Measurements from ENCODE around the gene HEATR3. TPM values are rescaled to one million over a fixed set of nuclear protein-coding genes. Genes with fewer than 3 reads are reported as not detected.

The HEATR3 gene
- total RNA-seq, 1 donor from 2014 or later, result 16.1 TPM

- Mint-ChIP-seq H3K9me3 (no peaks in the 10 kb centered on the region), H3K4me1 (no peaks in the 10 kb centered on the region), H3K4me3 (no peak overlapping the region), H3K36me3 (ENCODE audit: low read depth) (peaks cover 66% of the 10 kb centered on the region), H3K27me3 (no peaks in the 10 kb centered on the region), H3K27ac (no peak overlapping the region)
- no peak for DNase-seq
- ChIA-PET POLR2A (no interaction called here), CTCF (no interaction called here)
- intact Hi-C loops (cut with micrococcal nuclease), result no loop called here
- no peak for TF ChIP-seq CTCF (IDR thresholded peaks at IDR 0.05)
- ATAC-seq (ENCODE audit: low read depth), result no peak
Observed at GRCh38 chr16:50103764-50104163, 38.0 kb downstream of the HEATR3 start.

DNA sequence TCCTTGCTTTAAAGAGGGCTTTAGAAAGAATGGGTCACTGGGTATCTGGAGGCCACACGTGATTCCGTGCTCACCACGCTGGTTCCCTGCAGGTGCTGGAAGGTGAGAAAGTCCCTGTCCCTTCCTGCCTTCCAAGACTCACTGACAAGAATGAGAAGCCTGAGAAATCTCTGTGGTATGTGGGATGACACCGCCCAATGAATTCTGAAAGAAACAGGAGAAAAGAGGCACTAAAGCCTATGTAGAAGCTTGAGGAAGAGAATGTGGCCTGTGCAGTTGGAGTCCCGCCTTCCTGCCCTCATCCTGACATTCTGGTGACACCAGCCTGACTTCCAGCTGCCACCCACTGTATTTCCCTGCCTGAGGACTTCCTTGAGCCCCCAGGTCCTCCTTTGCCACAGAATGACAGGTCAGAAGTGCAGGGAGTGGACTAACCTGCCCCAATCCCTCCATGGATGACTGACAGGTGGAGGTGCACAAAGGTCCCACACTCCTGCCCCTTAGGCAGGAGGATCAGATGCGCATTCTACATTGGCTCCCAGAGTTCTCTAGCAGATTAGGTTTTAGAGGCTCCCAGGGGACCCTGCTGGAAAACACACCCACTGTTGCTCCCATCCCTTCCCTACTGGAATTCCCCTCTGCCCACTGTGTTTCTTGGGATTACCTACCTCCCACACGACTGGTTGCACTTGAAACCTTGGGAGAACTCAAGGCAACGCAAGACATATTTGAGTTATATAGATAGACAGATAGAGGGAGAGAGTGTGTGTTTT, 48.8 kb downstream of the HEATR3 start:
- DNase-seq, result no peak
- H3K36me3 Mint-ChIP-seq (ENCODE audit: low read depth), result no peaks in the 10 kb centered on the region
- CTCF ChIA-PET, result no interaction called here
- intact Hi-C loops (cut with micrococcal nuclease), result no loop called here
- POLR2A ChIA-PET, result no interaction called here
- no peaks in the 10 kb centered on the region for H3K9me3 Mint-ChIP-seq
- ATAC-seq (ENCODE audit: low read depth), result no peak
- H3K4me1 Mint-ChIP-seq, result no peaks in the 10 kb centered on the region
- no peak overlapping the region for H3K4me3 Mint-ChIP-seq
- TF ChIP-seq CTCF (IDR thresholded peaks at IDR 0.05), result no peak
- H3K27ac Mint-ChIP-seq, result no peak overlapping the region
- no peaks in the 10 kb centered on the region for H3K27me3 Mint-ChIP-seq

DNA sequence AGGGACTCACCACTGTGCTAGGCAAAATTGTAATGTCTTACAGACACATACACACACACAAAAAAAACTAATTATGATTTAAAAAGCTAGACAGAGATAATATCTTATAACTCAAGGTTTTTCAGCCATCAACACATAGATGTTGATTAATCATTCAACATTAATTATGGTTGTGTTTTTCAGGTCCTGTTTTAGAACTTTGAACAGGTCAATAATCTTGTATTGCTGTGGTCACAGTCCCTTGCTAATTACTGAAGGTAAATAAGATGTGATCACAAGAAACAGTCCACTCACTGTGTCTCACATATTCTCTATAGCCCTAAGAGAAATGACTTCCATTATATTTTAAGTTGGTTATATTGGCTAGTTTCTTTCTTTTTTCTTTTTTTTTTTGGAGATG, 54.9 kb downstream of the HEATR3 start:
- CTCF ChIA-PET, result no interaction called here
- TF ChIP-seq CTCF (IDR thresholded peaks at IDR 0.05), result no peak
- Mint-ChIP-seq H3K4me3 (no peak overlapping the region), H3K27ac (no peak overlapping the region), H3K36me3 (ENCODE audit: low read depth) (no peaks in the 10 kb centered on the region), H3K9me3 (peaks cover 3% of the 10 kb centered on the region), H3K4me1 (peaks cover 6% of the 10 kb centered on the region), H3K27me3 (peaks cover 2% of the 10 kb centered on the region)
- POLR2A ChIA-PET, result no interaction called here
- DNase-seq (no peak), ATAC-seq (ENCODE audit: low read depth) (no peak)
- intact Hi-C loops (cut with micrococcal nuclease), result no loop called here

DNA sequence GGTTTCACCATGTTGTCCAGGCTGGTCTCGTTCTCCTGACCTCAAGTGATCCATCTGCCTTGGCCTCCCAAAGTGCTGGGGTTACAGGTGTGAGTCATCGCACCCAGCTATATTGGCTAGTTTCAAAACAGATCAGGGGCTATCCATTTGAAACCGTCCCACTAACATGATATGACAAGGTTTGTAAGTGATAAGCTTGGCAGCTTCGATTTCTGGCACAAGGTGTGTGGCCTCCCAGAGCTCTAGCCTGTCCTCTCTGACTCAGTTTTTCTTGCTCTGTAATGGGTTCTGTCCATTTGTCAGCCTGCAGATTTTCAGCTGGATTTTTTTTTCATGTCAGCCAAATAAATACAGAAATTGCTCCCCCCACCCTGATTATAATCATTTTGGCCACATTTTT, 55.5 kb downstream of the HEATR3 start:
- H3K4me3 Mint-ChIP-seq, result no peak overlapping the region
- POLR2A ChIA-PET, result no interaction called here
- no peaks in the 10 kb centered on the region for H3K36me3 Mint-ChIP-seq (ENCODE audit: low read depth)
- H3K27me3 Mint-ChIP-seq, result peaks cover 2% of the 10 kb centered on the region
- DNase-seq (no peak), ATAC-seq (ENCODE audit: low read depth) (no peak)
- intact Hi-C loops (cut with micrococcal nuclease), result no loop called here
- H3K9me3 Mint-ChIP-seq, result peaks cover 3% of the 10 kb centered on the region
- no peak for TF ChIP-seq CTCF (IDR thresholded peaks at IDR 0.05)
- CTCF ChIA-PET, result no interaction called here
- no peak overlapping the region for H3K27ac Mint-ChIP-seq
- peaks cover 6% of the 10 kb centered on the region for H3K4me1 Mint-ChIP-seq

DNA sequence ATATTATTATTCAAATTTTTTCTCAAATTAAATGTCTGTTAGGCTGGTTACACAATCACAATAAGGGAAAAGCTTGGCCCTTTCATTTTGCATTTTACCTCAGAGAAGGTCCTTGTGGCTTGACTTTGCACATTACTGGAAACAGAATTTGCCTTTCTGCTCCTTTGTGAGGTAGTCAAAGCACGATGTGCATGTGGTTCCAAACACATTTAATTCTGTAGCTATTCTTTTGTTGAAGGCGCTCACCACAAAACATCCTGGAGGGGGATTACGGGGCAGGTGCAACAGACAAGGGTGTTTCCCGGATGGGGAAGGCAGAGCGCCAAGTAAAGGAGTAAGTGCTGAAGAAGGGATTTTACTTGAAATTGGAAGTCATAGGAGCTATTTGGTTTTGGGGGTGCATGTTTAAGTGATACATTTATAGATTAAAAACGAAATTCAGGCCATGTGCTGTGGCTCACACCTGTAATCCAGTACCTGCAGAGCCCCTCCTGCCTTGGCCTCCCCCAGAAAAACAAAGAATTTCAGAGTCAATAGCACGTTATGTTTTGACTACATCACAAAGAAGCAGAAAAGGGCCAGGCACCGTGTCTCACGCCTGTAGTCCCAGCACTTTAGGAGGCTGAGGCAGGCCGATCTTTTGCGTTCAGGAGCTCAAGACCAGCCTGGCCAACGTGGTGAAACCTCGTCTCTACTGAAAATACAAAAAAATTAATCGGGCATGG, 56.1 kb downstream of the HEATR3 start:
- no peak for ATAC-seq (ENCODE audit: low read depth)
- intact Hi-C loops (cut with micrococcal nuclease), result no loop called here
- POLR2A ChIA-PET, result no interaction called here
- no peak for TF ChIP-seq CTCF (IDR thresholded peaks at IDR 0.05)
- H3K4me1 Mint-ChIP-seq, result peaks cover 6% of the 10 kb centered on the region
- peaks cover 2% of the 10 kb centered on the region for H3K27me3 Mint-ChIP-seq
- H3K4me3 Mint-ChIP-seq, result no peak overlapping the region
- DNase-seq, result no peak
- H3K36me3 Mint-ChIP-seq (ENCODE audit: low read depth), result no peaks in the 10 kb centered on the region
- no peak overlapping the region for H3K27ac Mint-ChIP-seq
- peaks cover 3% of the 10 kb centered on the region for H3K9me3 Mint-ChIP-seq
- CTCF ChIA-PET, result no interaction called here

Data from activated B cell treated with CpG ODN at 0.5 μM for 24 hours (primary cell).